K562 (cell line): Measurements from ENCODE around the gene GTPBP2. TPM values are rescaled to one million over a fixed set of nuclear protein-coding genes. Genes with fewer than 3 reads are reported as not detected.
A peak's percentile ranks its signal among the peaks of the same experiment; 100 is the strongest.

Source experiments
- CBFB ChIP-seq: sonication (generic); formaldehyde crosslinking; IDR thresholded peaks from 2 replicates; pipeline ENCODE4 v1.4.0; 2020; ENCODE audit warnings: mild to moderate bottlenecking, missing genetic modification reagents
- CREM ChIP-seq: IDR thresholded peaks from 2 replicates; pipeline ENCODE4 v1.6.1; 2014; ENCODE audit warnings: antibody characterized with exemption, low read depth
- GATA2 ChIP-seq: sonication (generic); formaldehyde crosslinking; IDR thresholded peaks from 2 replicates; pipeline ENCODE4 v1.4.0; 2020; ENCODE audit warnings: mild to moderate bottlenecking, missing genetic modification reagents
- KDM1A ChIP-seq, 2 experiments: fragments of 450-650 bp; IDR thresholded peaks; 2 replicates each; pipeline ENCODE4 v1.6.1; 2016; ENCODE audit warnings: mild to moderate bottlenecking in 2 of 2
- MLX ChIP-seq, 2 experiments: fragments of 450-650 bp in 1 of 2; sonication (generic) in 1 of 2; formaldehyde crosslinking; conservative IDR thresholded peaks; 2 replicates each; pipeline versions ENCODE4 v1.4.0 to v1.8.1; 2020 to 2022; ENCODE audit warnings: mild to moderate bottlenecking in 1 of 2, missing genetic modification reagents in 1 of 2
- NCOA2 ChIP-seq, 2 experiments: fragments of 450-650 bp; IDR thresholded peaks; 2 replicates each; pipeline ENCODE4 v1.6.1; 2018; ENCODE audit warnings: mild to moderate bottlenecking in 2 of 2, moderate library complexity in 1 of 2; ENCODE audit not compliant: partially characterized antibody in 2 of 2
- NFIX ChIP-seq: fragments of 250-450 bp; sonication (Bioruptor Pico); IDR thresholded peaks from 2 replicates; pipeline ENCODE4 v1.4.0; 2020; ENCODE audit warnings: low read depth, mild to moderate bottlenecking, moderate library complexity
- POLR2AphosphoS5 ChIP-seq: IDR thresholded peaks from 2 replicates; pipeline ENCODE4 v1.6.1; 2011; ENCODE audit warnings: mild to moderate bottlenecking, low read depth, low read length, moderate library complexity; ENCODE audit not compliant: control insufficient read depth, insufficient read depth
- SMAD1 ChIP-seq: fragments of 150-350 bp; IDR thresholded peaks from 2 replicates; pipeline ENCODE4 v1.6.1; 2014; ENCODE audit warnings: low read length, low read depth; ENCODE audit not compliant: partially characterized antibody
- SNIP1 ChIP-seq: fragments of 450-650 bp; IDR thresholded peaks from 2 replicates; pipeline ENCODE4 v1.7.1; 2017; ENCODE audit warnings: low read depth, mild to moderate bottlenecking
- XRCC4 ChIP-seq: IDR thresholded peaks from one replicate; pipeline ENCODE4 v1.6.1; 2011; ENCODE audit not compliant: insufficient read depth, insufficient read length; ENCODE audit errors: extremely low read depth
- ZNF239 ChIP-seq: fragments of 250-450 bp; sonication (Bioruptor Pico); IDR thresholded peaks from 2 replicates; pipeline ENCODE4 v1.4.0; 2020; ENCODE audit warnings: mild to moderate bottlenecking
- ZNF3 ChIP-seq: fragments of 250-450 bp; sonication (Bioruptor Pico); IDR thresholded peaks from 2 replicates; pipeline ENCODE4 v1.5.0; 2021; ENCODE audit warnings: mild to moderate bottlenecking, moderate library complexity
- ZNF384 ChIP-seq: IDR thresholded peaks from 2 replicates; pipeline ENCODE4 v1.6.1; 2012; ENCODE audit warnings: low read depth, low read length, improper control_type of control experiment
- polyA plus RNA-seq, 8 experiments: library from polyadenylated mRNA; depleted of rRNA in 4 of 8; stranded (reverse) in 5 of 8; unstranded in 3 of 8; fragments of >200 nt; fragmentation: Nextera tagmentation in 2 of 8; fragmentation: Illumina TruSeq in 1 of 8; extraction: Ambion mirVana in 2 of 8; extraction: Trizol in 1 of 8; gene quantifications; 2 replicates each; pipeline versions ENCODE4 v1.2.1 to v1.2.3, GENCODE V29; 2011 to 2014; ENCODE audit warnings: inconsistent platforms in 1 of 8, missing spikeins in 1 of 8
- total RNA-seq, 7 experiments: library from RNA; depleted of rRNA in 6 of 7; stranded (reverse); fragments of >200 nt in 6 of 7; fragmentation: Illumina TruSeq in 2 of 7; extraction: Trizol in 2 of 7; gene quantifications; 2 replicates each; pipeline versions ENCODE4 v1.2.1 to v1.2.3, GENCODE V29; 2011 to 2021; ENCODE audit warnings: low replicate concordance in 1 of 7
- TF ChIP-seq, protein P1 (sequence below): fragments of 250-450 bp; sonication (Bioruptor Pico); IDR thresholded peaks from 2 replicates; pipeline ENCODE4 v1.4.0; 2020; ENCODE audit warnings: borderline replicate concordance
- TF ChIP-seq, protein P2 (sequence below): fragments of 250-450 bp; sonication (Bioruptor Pico); IDR thresholded peaks from 2 replicates; pipeline ENCODE4 v1.8.0; 2021; ENCODE audit warnings: moderate library complexity, mild to moderate bottlenecking, inconsistent platforms
- TF ChIP-seq, protein P3 (sequence below), 2 experiments: fragments of 450-650 bp; IDR thresholded peaks; 2 replicates each; pipeline ENCODE4 v1.6.1; 2016; ENCODE audit warnings: mild to moderate bottlenecking in 2 of 2, borderline replicate concordance in 1 of 2, low read depth in 1 of 2, moderate library complexity in 1 of 2

The GTPBP2 gene
- total and polyA plus RNA-seq, 9 of the 15 experiments (the other 6 are each of a cell fraction or from before 2014, with no cell fraction given) = 48.4 to 196 (median 111) TPM

- TF ChIP-seq, protein P1, sequence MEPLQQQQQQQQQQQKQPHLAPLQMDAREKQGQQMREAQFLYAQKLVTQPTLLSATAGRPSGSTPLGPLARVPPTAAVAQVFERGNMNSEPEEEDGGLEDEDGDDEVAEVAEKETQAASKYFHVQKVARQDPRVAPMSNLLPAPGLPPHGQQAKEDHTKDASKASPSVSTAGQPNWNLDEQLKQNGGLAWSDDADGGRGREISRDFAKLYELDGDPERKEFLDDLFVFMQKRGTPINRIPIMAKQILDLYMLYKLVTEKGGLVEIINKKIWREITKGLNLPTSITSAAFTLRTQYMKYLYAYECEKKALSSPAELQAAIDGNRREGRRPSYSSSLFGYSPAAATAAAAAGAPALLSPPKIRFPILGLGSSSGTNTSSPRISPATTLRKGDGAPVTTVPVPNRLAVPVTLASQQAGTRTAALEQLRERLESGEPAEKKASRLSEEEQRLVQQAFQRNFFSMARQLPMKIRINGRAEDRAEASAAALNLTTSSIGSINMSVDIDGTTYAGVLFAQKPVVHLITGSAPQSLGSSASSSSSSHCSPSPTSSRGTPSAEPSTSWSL (CRISPR knock-in tag) = no peak
- TF ChIP-seq, protein P2, sequence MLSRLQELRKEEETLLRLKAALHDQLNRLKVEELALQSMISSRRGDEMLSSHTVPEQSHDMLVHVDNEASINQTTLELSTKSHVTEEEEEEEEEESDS (CRISPR knock-in tag) = no peak
- TF ChIP-seq KDM1A (IDR thresholded peaks at IDR 0.05) (no peak), XRCC4 (no peak), CREM (peak; percentile 75), ZNF384 (no peak), POLR2AphosphoS5 (no peak), MLX (CRISPR knock-in tag; conservative IDR thresholded peaks at IDR 0.05) (no peak), CBFB (CRISPR knock-in tag) (no peak), NFIX (CRISPR knock-in tag) (no peak), SMAD1 (no peak), GATA2 (CRISPR knock-in tag) (no peak), SNIP1 (no peak), ZNF239 (CRISPR knock-in tag) (peak; percentile 72), NCOA2 (IDR thresholded peaks at IDR 0.05; ENCODE audit: partially characterized antibody in 2 of 2) (no peak), ZNF3 (CRISPR knock-in tag) (peak; percentile 31; the same call in 1 of the 2 replicates)
- TF ChIP-seq, protein P3, sequence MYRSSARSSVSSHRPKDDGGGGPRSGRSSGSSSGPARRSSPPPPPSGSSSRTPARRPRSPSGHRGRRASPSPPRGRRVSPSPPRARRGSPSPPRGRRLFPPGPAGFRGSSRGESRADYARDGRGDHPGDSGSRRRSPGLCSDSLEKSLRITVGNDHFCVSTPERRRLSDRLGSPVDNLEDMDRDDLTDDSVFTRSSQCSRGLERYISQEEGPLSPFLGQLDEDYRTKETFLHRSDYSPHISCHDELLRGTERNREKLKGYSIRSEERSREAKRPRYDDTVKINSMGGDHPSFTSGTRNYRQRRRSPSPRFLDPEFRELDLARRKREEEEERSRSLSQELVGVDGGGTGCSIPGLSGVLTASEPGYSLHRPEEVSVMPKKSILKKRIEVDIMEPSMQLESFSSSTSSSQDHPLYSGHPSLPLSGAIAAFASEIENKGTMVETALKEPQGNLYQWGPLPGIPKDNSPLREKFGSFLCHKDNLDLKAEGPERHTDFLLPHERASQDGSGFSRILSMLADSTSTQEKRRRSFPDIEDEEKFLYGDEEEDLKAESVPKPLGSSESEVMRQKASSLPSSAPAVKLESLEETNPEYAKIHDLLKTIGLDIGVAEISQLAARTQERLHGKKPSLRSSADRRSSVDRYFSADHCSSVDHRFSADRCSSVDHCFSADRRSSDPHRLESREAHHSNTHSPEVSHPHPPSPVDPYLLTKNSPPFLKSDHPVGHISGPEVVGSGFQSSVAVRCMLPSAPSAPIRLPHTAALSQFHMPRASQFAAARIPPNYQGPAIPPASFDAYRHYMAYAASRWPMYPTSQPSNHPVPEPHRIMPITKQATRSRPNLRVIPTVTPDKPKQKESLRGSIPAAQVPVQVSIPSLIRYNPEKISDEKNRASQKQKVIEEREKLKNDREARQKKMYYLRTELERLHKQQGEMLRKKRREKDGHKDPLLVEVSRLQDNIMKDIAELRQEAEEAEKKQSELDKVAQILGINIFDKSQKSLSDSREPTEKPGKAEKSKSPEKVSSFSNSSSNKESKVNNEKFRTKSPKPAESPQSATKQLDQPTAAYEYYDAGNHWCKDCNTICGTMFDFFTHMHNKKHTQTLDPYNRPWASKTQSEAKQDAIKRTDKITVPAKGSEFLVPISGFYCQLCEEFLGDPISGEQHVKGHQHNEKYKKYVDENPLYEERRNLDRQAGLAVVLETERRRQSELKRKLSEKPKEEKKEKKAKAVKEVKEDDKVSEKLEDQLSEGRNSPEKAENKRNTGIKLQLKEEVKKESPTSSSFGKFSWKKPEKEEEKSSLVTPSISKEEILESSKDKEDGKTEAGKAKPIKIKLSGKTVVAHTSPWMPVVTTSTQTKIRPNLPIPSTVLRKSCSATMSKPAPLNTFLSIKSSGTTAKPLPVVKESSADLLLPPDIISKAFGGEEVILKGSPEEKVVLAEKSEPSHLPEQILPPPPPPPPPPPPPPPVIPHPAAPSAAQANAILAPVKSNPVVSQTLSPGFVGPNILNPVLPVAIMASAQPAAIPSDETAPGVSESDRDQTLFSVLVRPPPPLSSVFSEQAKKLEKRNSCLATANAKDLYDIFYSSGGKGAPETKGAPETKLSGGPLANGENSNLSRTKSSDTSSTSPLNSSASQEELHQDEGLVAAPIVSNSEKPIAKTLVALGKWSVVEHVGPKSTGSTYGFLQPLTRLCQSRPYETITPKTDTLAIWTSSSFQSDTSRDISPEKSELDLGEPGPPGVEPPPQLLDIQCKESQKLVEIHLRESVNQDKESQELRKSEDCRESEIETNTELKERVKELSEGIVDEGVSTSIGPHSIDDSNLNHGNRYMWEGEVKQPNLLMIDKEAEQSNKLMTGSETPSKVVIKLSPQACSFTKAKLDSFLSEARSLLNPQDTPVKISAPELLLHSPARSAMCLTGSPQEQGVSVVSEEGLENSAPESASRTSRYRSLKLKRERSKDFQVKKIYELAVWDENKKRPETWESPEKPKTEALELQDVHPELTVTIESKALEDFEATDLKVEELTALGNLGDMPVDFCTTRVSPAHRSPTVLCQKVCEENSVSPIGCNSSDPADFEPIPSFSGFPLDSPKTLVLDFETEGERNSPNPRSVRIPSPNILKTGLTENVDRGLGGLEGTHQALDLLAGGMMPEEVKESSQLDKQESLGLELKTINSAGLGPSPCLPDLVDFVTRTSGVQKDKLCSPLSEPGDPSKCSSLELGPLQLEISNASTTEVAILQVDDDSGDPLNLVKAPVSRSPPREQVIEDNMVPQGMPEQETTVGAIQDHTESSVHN (IDR thresholded peaks at IDR 0.05; ENCODE audit: borderline replicate concordance in 1 of 2, low read depth in 1 of 2) = peak in 1 of 2 experiments; percentile 96; a peak in 2 of 4 replicates
- TF ChIP-seq, all 486 proteins: peak for 103
Measured at GRCh38 chr6:43570876-43571441, 58.1 kb downstream of the GTPBP2 start (continued).
